PC-9 (cell line): Measurements from ENCODE around the gene C1orf94. TPM values are rescaled to one million over a fixed set of nuclear protein-coding genes. Genes with fewer than 3 reads are reported as not detected.

Source experiments
- Bru-seq: library from RNA; stranded (reverse); fragments of 400-500 nt; gene quantifications from one replicate; lab custom pipeline; 2021; lab: Mats Ljungman, UMichigan
- BruChase-seq, 2 experiments: library from RNA; stranded (reverse); fragments of 400-500 nt; gene quantifications; one replicate each; lab custom pipeline; 2021; lab: Mats Ljungman, UMichigan
- BruUV-seq: library from RNA; stranded (reverse); fragments of 400-500 nt; replicated peaks from 2 replicates; lab custom pipeline; 2021; lab: Mats Ljungman, UMichigan
- CTCF ChIA-PET: fragments of 300-600 bp; sonication (Branson Sonifier 250); formaldehyde crosslinking; loops from one replicate; lab custom pipeline; 2022; ENCODE audit warnings: antibody characterized with exemption; lab: Charles Lee
- POLR2A ChIA-PET: fragments of 300-600 bp; sonication (Branson Sonifier 250); formaldehyde crosslinking; loops from one replicate; lab custom pipeline; 2022; ENCODE audit warnings: antibody characterized with exemption; ENCODE audit not compliant: unreplicated experiment; lab: Charles Lee
- DNase-seq, 2 experiments: peaks; one replicate each; pipeline versions ENCODE4 v3.0.0 to v3.0.0-alpha.2; 2015 to 2022; ENCODE audit warnings: mixed read lengths in 1 of 2
- H2AFZ ChIP-seq: fragments of 200-600 bp; sonication (generic); 2 replicates; pipeline ENCODE4 v1.8.1; 2017; ENCODE audit warnings: antibody characterized with exemption
- H3F3A ChIP-seq: fragments of 200-600 bp; sonication (generic); 2 replicates; pipeline ENCODE4 v1.8.1; 2017; ENCODE audit warnings: antibody characterized with exemption, mild to moderate bottlenecking, low read depth; ENCODE audit not compliant: insufficient read depth
- H3K27ac ChIP-seq: fragments of 200-600 bp; sonication (generic); 2 replicates; pipeline ENCODE4 v1.6.1; 2016; ENCODE audit warnings: mixed run types
- H3K27me3 ChIP-seq: fragments of 200-600 bp; sonication (generic); 2 replicates; pipeline ENCODE4 v1.6.1; 2016; ENCODE audit warnings: low read depth, mixed run types; ENCODE audit not compliant: insufficient read depth
- H3K36me3 ChIP-seq: fragments of 200-600 bp; sonication (generic); 2 replicates; pipeline ENCODE4 v1.6.1; 2016; ENCODE audit warnings: low read depth, mixed run types
- H3K4me1 ChIP-seq: fragments of 200-600 bp; sonication (generic); replicated peaks from 2 replicates; pipeline ENCODE4 v1.6.1; 2016; ENCODE audit warnings: mixed run types; ENCODE audit not compliant: insufficient read depth
- H3K4me2 ChIP-seq: fragments of 200-600 bp; sonication (generic); 2 replicates; pipeline ENCODE4 v1.6.1; 2017; ENCODE audit warnings: mixed run types
- H3K4me3 ChIP-seq: fragments of 200-600 bp; sonication (generic); 2 replicates; pipeline ENCODE4 v1.6.1; 2016; ENCODE audit warnings: mixed run types
- H3K79me2 ChIP-seq: fragments of 200-600 bp; sonication (generic); 2 replicates; pipeline ENCODE4 v1.6.1; 2017; ENCODE audit warnings: low read depth, mixed run types
- H3K9me2 ChIP-seq: fragments of 200-600 bp; sonication (generic); 2 replicates; pipeline ENCODE4 v1.8.1; 2017; ENCODE audit warnings: mild to moderate bottlenecking; ENCODE audit not compliant: insufficient read depth
- H3K9me3 ChIP-seq: fragments of 200-600 bp; sonication (generic); 2 replicates; pipeline ENCODE4 v1.8.1; 2016; ENCODE audit warnings: low read depth; ENCODE audit not compliant: insufficient read depth
- H4K20me1 ChIP-seq: fragments of 200-600 bp; sonication (generic); 2 replicates; pipeline ENCODE4 v1.8.1; 2017; ENCODE audit not compliant: insufficient read depth
- CTCF ChIP-seq: fragments of 200-600 bp; sonication (generic); conservative IDR thresholded peaks from 2 replicates; pipeline ENCODE4 v1.6.1; 2017; ENCODE audit warnings: mixed run types, antibody characterized with exemption, mild to moderate bottlenecking, moderate library complexity
- EZH2 ChIP-seq: fragments of 200-600 bp; sonication (generic); IDR thresholded peaks from 2 replicates; pipeline ENCODE4 v1.8.0; 2017; ENCODE audit warnings: antibody characterized with exemption, low read depth
- intact Hi-C: fragments of 100-400 bp; cut with micrococcal nuclease; formaldehyde crosslinking; loops from one replicate; pipeline ENCODE4 v1.10.0; 2022; ENCODE audit not compliant: unreplicated experiment
- long read RNA-seq: library from polyadenylated mRNA; stranded (forward); transcript quantifications from one replicate; pipeline ENCODE4 v2.0.0, GENCODE V29; 2022
- total RNA-seq: library from RNA; stranded (reverse); gene quantifications from 2 replicates; pipeline ENCODE4 v1.2.3, GENCODE V29; 2021

The C1orf94 gene
- total RNA-seq = not detected in 2 replicates
- not detected for Bru-seq, nascent RNA
- BruChase-seq, experiment 1, labeled RNA remaining after a 2-hour chase = not detected
- BruChase-seq, experiment 2, labeled RNA remaining after a 6-hour chase = not detected
- long read RNA-seq = 0 reads

GRCh38 chr1:34176830-34177603 is at the start of gene C1orf94:
Gene C1orf94, plus strand, starts transcription at chr1:34176907. Its CDS starts 883 bp downstream, at chr1:34177790.
- ChIA-PET CTCF (no interaction called here), POLR2A (no interaction called here)

DNA sequence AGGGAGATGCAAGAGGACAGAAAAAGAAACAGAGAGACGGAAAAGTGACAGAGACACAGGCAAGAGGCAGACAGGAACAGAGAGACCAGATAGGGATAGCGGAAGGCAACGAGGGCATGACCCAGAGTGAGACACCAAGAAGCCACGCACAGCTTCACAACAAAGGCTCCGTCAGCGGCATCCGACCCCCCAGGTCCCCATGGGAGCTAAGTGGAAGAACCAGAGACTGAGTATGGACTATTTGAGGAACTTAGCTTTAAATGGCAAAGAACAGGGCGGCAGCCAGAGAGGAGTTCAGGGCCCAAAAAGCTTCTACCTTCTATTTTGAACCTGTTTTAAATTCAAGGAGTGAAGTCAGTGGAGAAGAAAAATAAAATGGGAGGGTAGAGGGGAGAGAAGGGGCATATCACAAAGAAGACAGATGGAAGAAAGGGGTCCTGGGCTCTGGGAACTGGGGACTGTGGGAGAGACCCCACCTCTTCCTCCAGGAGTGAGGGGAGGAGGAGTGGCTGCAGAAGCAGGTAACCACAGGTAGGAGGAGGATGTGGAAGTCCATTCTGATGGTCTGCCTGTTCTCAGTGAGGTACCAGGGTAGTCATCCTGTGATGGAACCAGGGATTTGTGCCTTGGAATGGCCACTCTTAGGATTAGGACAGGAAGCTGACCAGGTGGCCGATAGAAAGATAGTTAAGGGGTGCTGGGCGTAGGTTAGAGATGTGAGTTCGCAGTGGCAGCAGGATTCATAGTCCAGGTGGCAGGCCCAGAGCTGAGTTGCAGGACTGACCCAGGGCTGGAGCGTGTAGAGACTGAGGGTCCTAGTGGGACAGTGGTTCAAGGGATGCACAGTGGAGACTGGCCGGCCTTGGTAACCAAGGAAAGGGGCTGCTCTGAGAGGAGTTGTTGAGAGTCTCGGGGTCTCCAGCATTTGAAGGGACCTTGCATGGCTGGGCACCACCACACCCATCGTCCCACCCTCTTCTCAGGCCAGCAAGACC is 49.4 kb upstream of the C1orf94 start:
- CTCF ChIA-PET = no interaction called here

More at GRCh38 chr1:34176830-34177603, at the start of gene C1orf94:
- no peaks in the 10 kb centered on the region for H3K36me3 ChIP-seq
- BruUV-seq = no TSS peak
- H3K9me2 ChIP-seq = no peaks in the 10 kb centered on the region
- no peak for DNase-seq
- no peak within 1 kb of the TSS for H3K27ac ChIP-seq
- H2AFZ ChIP-seq = no peak within 1 kb of the TSS
- H3K27me3 ChIP-seq = peaks cover 12% of the 10 kb centered on the region; the same call in 1 of the 2 replicates
- intact Hi-C loops = no loop called here
- H4K20me1 ChIP-seq = no peaks in the 10 kb centered on the region
- no peaks in the 10 kb centered on the region for H3K4me1 ChIP-seq
- H3K9me3 ChIP-seq = no peaks in the 10 kb centered on the region
- TF ChIP-seq EZH2 (no peak), CTCF (no peak)
- H3K4me2 ChIP-seq = no peak within 1 kb of the TSS
- H3K79me2 ChIP-seq = no peaks in the 10 kb centered on the region
- H3F3A ChIP-seq = no peaks in the 10 kb centered on the region
- H3K4me3 ChIP-seq = no peak within 1 kb of the TSS

More for the DNA sequence above, 49.4 kb upstream of the C1orf94 start:
- Histone ChIP-seq H3K4me3 (no peak overlapping the region), H3K9me3 (no peaks in the 10 kb centered on the region), H3F3A (no peaks in the 10 kb centered on the region), H3K4me2 (no peak overlapping the region), H2AFZ (no peak overlapping the region), H3K79me2 (no peaks in the 10 kb centered on the region), H3K36me3 (no peaks in the 10 kb centered on the region), H3K27ac (no peak overlapping the region), H3K27me3 (peaks cover 14% of the 10 kb centered on the region; the same call in 1 of the 2 replicates), H3K9me2 (no peaks in the 10 kb centered on the region), H4K20me1 (no peaks in the 10 kb centered on the region), H3K4me1 (no peaks in the 10 kb centered on the region)
- no TSS peak for BruUV-seq
- TF ChIP-seq EZH2 (no peak), CTCF (no peak)
- DNase-seq = no peak
- intact Hi-C loops = no loop called here
- POLR2A ChIA-PET = no interaction called here
